Measurements from ENCODE around the gene LCMT1. TPM values are rescaled to one million over a fixed set of nuclear protein-coding genes. Genes with fewer than 3 reads are reported as not detected.
A peak's percentile ranks its signal among the peaks of the same experiment; 100 is the strongest.

The LCMT1 gene
- total and polyA plus RNA-seq, 9 of the 15 experiments (the other 6 are each of a cell fraction or from before 2014, with no cell fraction given) = 20.0 to 42.8 (median 32.3) TPM

DNA sequence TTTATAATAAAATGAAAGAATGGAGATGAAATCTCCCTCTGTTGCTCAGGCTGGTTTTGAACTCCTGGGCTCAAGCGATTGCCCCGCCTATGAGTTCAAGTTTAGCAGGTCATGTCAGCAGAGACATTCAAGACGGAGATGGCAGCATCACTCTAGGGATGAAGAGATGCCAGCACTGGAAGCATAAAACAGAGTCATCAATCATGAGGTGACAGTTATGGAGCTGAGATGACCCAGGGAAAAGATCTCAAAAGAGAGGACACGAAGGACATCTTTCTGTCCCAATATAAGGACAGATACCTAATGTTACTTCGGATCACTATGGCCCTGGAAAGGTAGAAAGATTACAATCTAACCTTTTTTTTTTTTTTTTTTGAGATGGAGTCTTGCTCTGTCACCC lies 11.0 kb upstream of the LCMT1 start (continued):
- TF ChIP-seq, protein P1, sequence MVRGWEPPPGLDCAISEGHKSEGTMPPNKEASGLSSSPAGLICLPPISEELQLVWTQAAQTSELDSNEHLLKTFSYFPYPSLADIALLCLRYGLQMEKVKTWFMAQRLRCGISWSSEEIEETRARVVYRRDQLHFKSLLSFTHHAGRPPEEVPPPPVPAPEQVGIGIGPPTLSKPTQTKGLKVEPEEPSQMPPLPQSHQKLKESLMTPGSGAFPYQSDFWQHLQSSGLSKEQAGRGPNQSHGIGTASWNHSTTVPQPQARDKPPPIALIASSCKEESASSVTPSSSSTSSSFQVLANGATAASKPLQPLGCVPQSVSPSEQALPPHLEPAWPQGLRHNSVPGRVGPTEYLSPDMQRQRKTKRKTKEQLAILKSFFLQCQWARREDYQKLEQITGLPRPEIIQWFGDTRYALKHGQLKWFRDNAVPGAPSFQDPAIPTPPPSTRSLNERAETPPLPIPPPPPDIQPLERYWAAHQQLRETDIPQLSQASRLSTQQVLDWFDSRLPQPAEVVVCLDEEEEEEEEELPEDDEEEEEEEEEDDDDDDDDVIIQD (CRISPR knock-in tag; IDR thresholded peaks at IDR 0.05) = no peak
- TF ChIP-seq KAT2B (IDR thresholded peaks at IDR 0.05; ENCODE audit: low read depth, low read length) (no peak), FOXJ2 (tag; IDR thresholded peaks at IDR 0.05) (no peak), MEF2D (tag; conservative IDR thresholded peaks at IDR 0.05; ENCODE audit: low read depth) (no peak)

GRCh38 chr16:25106567-25107465 lies 4.7 kb upstream of the LCMT1 start:
- peak overlapping the region; percentile 94 for H3K4me3 ChIP-seq
- no peaks in the 10 kb centered on the region for H3K9me1 ChIP-seq (ENCODE audit: control insufficient read depth, insufficient read depth, low read length)
- ChIA-PET CTCF (ENCODE audit: low intra/inter-chr PET ratio) (interaction anchor here (1.3 to 1.9 kb wide), 2 partner anchors 39 to 51 kb away, joined by 6 to 12 read pairs; no protein-coding TSS in a partner anchor), POLR2A (interaction anchor here (0.6 to 1.2 kb wide), 4 partner anchors 25 to 422 kb away, joined by 3 to 5 read pairs (median 4); no protein-coding TSS in a partner anchor)
- H3K79me2 ChIP-seq (ENCODE audit: control insufficient read depth, insufficient read depth, low read length) = peaks cover 21% of the 10 kb centered on the region
- TSS peak; percentile 37 for BruUV-seq (replicated peaks)
- WGBS (ENCODE audit: insufficient coverage, low coverage, missing lambda C conversion rate) = under 1% methylated on average over 52 of the region's 63 CpGs
- no peaks in the 10 kb centered on the region for H4K20me1 ChIP-seq (replicated peaks; ENCODE audit: control insufficient read depth, insufficient read depth, low read length)
- H3K27ac ChIP-seq (ENCODE audit: extremely low read depth, low read depth, low read length) = peak overlapping the region; percentile 83
- H3K27me3 ChIP-seq (ENCODE audit: control insufficient read depth in 2 of 2, insufficient read depth in 2 of 2, low read length in 2 of 2) = no peaks in the 10 kb centered on the region
- peak overlapping the region; percentile 94 to 98 for H3K9ac ChIP-seq (ENCODE audit: insufficient read depth in 1 of 2, low read depth in 2 of 2, low read length in 2 of 2)
- DNase-seq (ENCODE audit: extremely low read depth in 1 of 4, low spot score in 3 of 4) (peak; percentile 92 to 94 (median 94)), ATAC-seq (peak; percentile 87), FAIRE-seq (peak; percentile 77)
- H3K9me3 ChIP-seq (replicated peaks; ENCODE audit: control insufficient read depth, insufficient read depth, low read depth, low read length) = no peaks in the 10 kb centered on the region
- H3K36me3 ChIP-seq (ENCODE audit: control insufficient read depth, insufficient read depth, low read length) = no peaks in the 10 kb centered on the region
- in situ Hi-C loops (cut with MboI) = loop anchor here (10.0 kb wide), 1 partner anchor 202 kb away; no protein-coding TSS in a partner anchor
- intact Hi-C loops (cut with micrococcal nuclease) = loop anchor here (1.0 to 5.0 kb wide), 4 partner anchors 41 to 272 kb away; no protein-coding TSS in a partner anchor
- H3K4me1 ChIP-seq (replicated peaks in 1 of 2; ENCODE audit: control insufficient read depth in 2 of 2, insufficient read depth in 2 of 2, low read length in 2 of 2) = peaks cover 14 to 22% of the 10 kb centered on the region in 2 experiments
- peak overlapping the region; percentile 92 for H3K4me2 ChIP-seq (ENCODE audit: insufficient read depth, low read length)
- peak overlapping the region; percentile 97 for H2AFZ ChIP-seq (ENCODE audit: low read depth, low read length)
- TF ChIP-seq SMARCE1 (IDR thresholded peaks at IDR 0.05) (0 out of 2 replicates have a peak, but pooled peaks have one; percentile 14), ZFX (CRISPR knock-in tag; IDR thresholded peaks at IDR 0.05) (peak; percentile 88), C11orf30 (IDR thresholded peaks at IDR 0.05; ENCODE audit: low read depth) (peak; percentile 98), TAF7 (tag; IDR thresholded peaks at IDR 0.05) (peak; percentile 65; the same call in 1 of the 2 replicates), SREBF2 (CRISPR knock-in tag; IDR thresholded peaks at IDR 0.05) (peak; percentile 67; the same call in 1 of the 2 replicates), FOXK2 (conservative IDR thresholded peaks at IDR 0.05 in 1 of 2, IDR thresholded peaks at IDR 0.05 in 1 of 2; ENCODE audit: low read depth in 2 of 2) (peak; percentile 84 to 85), ZNF282 (CRISPR knock-in tag; IDR thresholded peaks at IDR 0.05) (no peak), ZNF583 (CRISPR knock-in tag; IDR thresholded peaks at IDR 0.05) (0 out of 2 replicates have a peak, but pooled peaks have one; percentile 16), MAFG (tag; conservative IDR thresholded peaks at IDR 0.05) (no peak), NEUROD1 (IDR thresholded peaks at IDR 0.05; ENCODE audit: borderline replicate concordance, low read depth, low read length, partially characterized antibody) (peak; percentile 64), TCF15 (CRISPR knock-in tag; IDR thresholded peaks at IDR 0.05) (no peak), GABPA (tag; conservative IDR thresholded peaks at IDR 0.05; ENCODE audit: low read depth) (peak; percentile 97)
- TF ChIP-seq, protein P2, sequence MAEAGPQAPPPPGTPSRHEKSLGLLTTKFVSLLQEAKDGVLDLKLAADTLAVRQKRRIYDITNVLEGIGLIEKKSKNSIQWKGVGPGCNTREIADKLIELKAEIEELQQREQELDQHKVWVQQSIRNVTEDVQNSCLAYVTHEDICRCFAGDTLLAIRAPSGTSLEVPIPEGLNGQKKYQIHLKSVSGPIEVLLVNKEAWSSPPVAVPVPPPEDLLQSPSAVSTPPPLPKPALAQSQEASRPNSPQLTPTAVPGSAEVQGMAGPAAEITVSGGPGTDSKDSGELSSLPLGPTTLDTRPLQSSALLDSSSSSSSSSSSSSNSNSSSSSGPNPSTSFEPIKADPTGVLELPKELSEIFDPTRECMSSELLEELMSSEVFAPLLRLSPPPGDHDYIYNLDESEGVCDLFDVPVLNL (CRISPR knock-in tag; IDR thresholded peaks at IDR 0.05; ENCODE audit: low read depth) = no peak

All from K562 (cell line).